HCT116 (cell line): ENCODE results near the gene POPDC2. TPM values are rescaled to one million over a fixed set of nuclear protein-coding genes. Genes with fewer than 3 reads are reported as not detected.

Experiments used
- ATAC-seq: fragments of 200-7000 bp; cut with Tn5 transposase; 2 replicates; pipeline ENCODE4 v1.9.1; 2020; ENCODE audit warnings: mild to moderate bottlenecking, moderate library complexity
- BruUV-seq: library from RNA; stranded (reverse); fragments of 400-500 nt; replicated peaks from 2 replicates; lab custom pipeline; 2021; lab: Mats Ljungman, UMichigan
- CTCF ChIA-PET: fragments of 300-600 bp; sonication (Branson Sonifier 250); formaldehyde crosslinking; loops from one replicate; lab custom pipeline; 2021; ENCODE audit warnings: antibody characterized with exemption; lab: Charles Lee
- POLR2A ChIA-PET: fragments of 300-600, 350-600 bp; sonication (Branson Sonifier 250); formaldehyde crosslinking; loops from one replicate; lab custom pipeline; 2021; ENCODE audit warnings: antibody characterized with exemption; lab: Charles Lee
- RAD21 ChIA-PET, 2 experiments: fragments of 300-600 bp; sonication (Branson Sonifier 250); formaldehyde crosslinking; loops; one replicate each; lab custom pipeline; 2023; ENCODE audit warnings: low total read pairs in 2 of 2; ENCODE audit not compliant: uncharacterized antibody in 2 of 2, unreplicated experiment in 2 of 2, low non-redundant PET in 1 of 2; lab: Charles Lee
- DNase-seq: peaks from one replicate; pipeline ENCODE4 v3.0.0-alpha.2; 2010; ENCODE audit warnings: low read depth, low spot score
- H2AFZ ChIP-seq: fragments of 200-600 bp; shearing (Covaris generic), sonication (generic); 2 replicates; pipeline ENCODE4 v1.6.1; 2017; ENCODE audit warnings: low read depth, mixed run types, mixed read lengths, antibody characterized with exemption, low read length; ENCODE audit not compliant: poor library complexity, severe bottlenecking
- H3K27ac ChIP-seq: 2 replicates; pipeline ENCODE4 v1.5.1; 2012; ENCODE audit warnings: low read depth, low read length
- H3K27me3 ChIP-seq: fragments of 200-600 bp; sonication (generic); 2 replicates; pipeline ENCODE4 v1.6.1; 2016; ENCODE audit warnings: mixed run types, low read length, mixed read lengths; ENCODE audit not compliant: insufficient read depth
- H3K36me3 ChIP-seq, 2 experiments: fragments of 200-500 bp in 1 of 2; fragments of 200-600 bp in 1 of 2; sonication (Bioruptor generic) in 1 of 2; sonication (generic) in 1 of 2; 2 replicates each; pipeline versions ENCODE4 v1.5.1 to v1.6.1; 2014 to 2016; ENCODE audit warnings: low read length in 2 of 2, inconsistent platforms in 1 of 2, mixed read lengths in 1 of 2, mixed run types in 1 of 2; ENCODE audit not compliant: insufficient read depth in 2 of 2, control insufficient read depth in 1 of 2
- H3K4me1 ChIP-seq, 2 experiments: fragments of 200-600 bp in 1 of 2; sonication (generic) in 1 of 2; 2 replicates each; pipeline versions ENCODE4 v1.5.1 to v1.6.1; 2012 to 2017; ENCODE audit warnings: low read length in 2 of 2, inconsistent platforms in 1 of 2, mild to moderate bottlenecking in 1 of 2, mixed read lengths in 1 of 2, mixed run types in 1 of 2, moderate library complexity in 1 of 2; ENCODE audit not compliant: insufficient read depth in 2 of 2, control insufficient read depth in 1 of 2
- H3K4me2 ChIP-seq: fragments of 200-600 bp; sonication (generic); 2 replicates; pipeline ENCODE4 v1.6.1; 2017; ENCODE audit warnings: mixed run types, low read length, mixed read lengths
- H3K4me3 ChIP-seq, 2 experiments: fragments of 200-600 bp in 1 of 2; sonication (generic) in 1 of 2; replicated peaks in 1 of 2; 2 replicates each; pipeline ENCODE4 v1.5.1; 2011 to 2016; ENCODE audit warnings: low read length in 2 of 2, control low read depth in 1 of 2, low read depth in 1 of 2, mild to moderate bottlenecking in 1 of 2, mixed read lengths in 1 of 2, mixed run types in 1 of 2
- H3K79me2 ChIP-seq: fragments of 200-600 bp; sonication (generic); 2 replicates; pipeline ENCODE4 v1.6.1; 2017; ENCODE audit warnings: mild to moderate bottlenecking, mixed run types, low read length, moderate library complexity, mixed read lengths; ENCODE audit not compliant: insufficient read depth
- H3K9ac ChIP-seq: fragments of 200-600 bp; sonication (generic); 2 replicates; pipeline ENCODE4 v1.6.1; 2016; ENCODE audit warnings: low read length, mixed read lengths
- H3K9me2 ChIP-seq: fragments of 200-600 bp; sonication (generic), shearing (Covaris generic); 2 replicates; pipeline ENCODE4 v1.6.1; 2017; ENCODE audit warnings: mixed run types, mild to moderate bottlenecking, moderate library complexity; ENCODE audit not compliant: insufficient read depth
- H3K9me3 ChIP-seq, 2 experiments: fragments of 200-500 bp in 1 of 2; fragments of 200-600 bp in 1 of 2; sonication (Bioruptor generic) in 1 of 2; sonication (generic) in 1 of 2; 2 replicates each; pipeline ENCODE4 v1.6.1; 2014 to 2017; ENCODE audit warnings: low read length in 2 of 2, mixed read lengths in 2 of 2, inconsistent platforms in 1 of 2, low read depth in 1 of 2, mild to moderate bottlenecking in 1 of 2, mixed run types in 1 of 2, moderate library complexity in 1 of 2; ENCODE audit not compliant: control insufficient read depth in 1 of 2, insufficient read depth in 1 of 2
- H4K20me1 ChIP-seq: fragments of 200-600 bp; sonication (generic), shearing (Covaris generic); 2 replicates; pipeline ENCODE4 v1.6.1; 2017; ENCODE audit warnings: mixed run types, mild to moderate bottlenecking, moderate library complexity; ENCODE audit not compliant: insufficient read depth
- ATF3 ChIP-seq: IDR thresholded peaks from 2 replicates; pipeline ENCODE4 v1.6.1; 2012
- CBX3 ChIP-seq: IDR thresholded peaks from 2 replicates; pipeline ENCODE4 v1.6.1; 2012; ENCODE audit warnings: low read depth
- CEBPB ChIP-seq: IDR thresholded peaks from 2 replicates; pipeline ENCODE4 v1.6.1; 2012; ENCODE audit warnings: low read depth
- ELF1 ChIP-seq: IDR thresholded peaks from 2 replicates; pipeline ENCODE4 v1.6.1; 2012; ENCODE audit warnings: low read depth, borderline replicate concordance
- EZH2 ChIP-seq: fragments of 200-600 bp; sonication (generic); IDR thresholded peaks from 2 replicates; pipeline ENCODE4 v1.6.1; 2017; ENCODE audit warnings: antibody characterized with exemption, mixed run types
- FOSL1 ChIP-seq: IDR thresholded peaks from 2 replicates; pipeline ENCODE4 v1.6.1; 2012; ENCODE audit warnings: low read depth
- JUND ChIP-seq: IDR thresholded peaks from 2 replicates; pipeline ENCODE4 v1.6.1; 2012
- POLR2A ChIP-seq: IDR thresholded peaks from 2 replicates; pipeline ENCODE4 v1.7.0; 2011; ENCODE audit warnings: borderline replicate concordance; ENCODE audit not compliant: insufficient read depth, insufficient read length; ENCODE audit errors: extremely low read depth
- POLR2AphosphoS5 ChIP-seq: IDR thresholded peaks from 2 replicates; pipeline ENCODE4 v1.6.1; 2011; ENCODE audit warnings: mild to moderate bottlenecking, low read depth, low read length, moderate library complexity
- RAD21 ChIP-seq: IDR thresholded peaks from 2 replicates; pipeline ENCODE4 v1.6.1; 2012; ENCODE audit warnings: low read depth, mild to moderate bottlenecking
- SIN3A ChIP-seq: IDR thresholded peaks from 2 replicates; pipeline ENCODE4 v1.6.1; 2012; ENCODE audit warnings: low read depth
- YY1 ChIP-seq: IDR thresholded peaks from 2 replicates; pipeline ENCODE4 v1.6.1; 2011; ENCODE audit warnings: low read length, low read depth, moderate library complexity, mild to moderate bottlenecking; ENCODE audit not compliant: insufficient replicate concordance; ENCODE audit errors: extremely low read depth
- ZFX ChIP-seq: fragments of 450-650 bp; IDR thresholded peaks from 2 replicates; pipeline ENCODE4 v1.6.1; 2017
- ZNF274 ChIP-seq: fragments of 200-500 bp; sonication (Bioruptor generic); IDR thresholded peaks from 2 replicates; pipeline ENCODE4 v1.6.1; 2014; ENCODE audit warnings: mild to moderate bottlenecking, low read depth, low read length, inconsistent platforms
- intact Hi-C: fragments of 100-400 bp; cut with micrococcal nuclease; formaldehyde crosslinking; loops from 2 replicates; pipeline ENCODE4 v1.10.0; 2022
- total RNA-seq: library from RNA; stranded (reverse); gene quantifications from one replicate; pipeline ENCODE4 v1.2.1, GENCODE V29; 2021; ENCODE audit not compliant: unreplicated experiment
- TF ChIP-seq, protein P1 (sequence below): IDR thresholded peaks from 2 replicates; pipeline ENCODE4 v1.6.1; 2011; ENCODE audit warnings: mild to moderate bottlenecking, low read length, moderate library complexity; ENCODE audit not compliant: insufficient replicate concordance; ENCODE audit errors: extremely low read depth

The POPDC2 gene
- total RNA-seq, 1 experiment from 2014 or later, result 1.6 TPM

DNA sequence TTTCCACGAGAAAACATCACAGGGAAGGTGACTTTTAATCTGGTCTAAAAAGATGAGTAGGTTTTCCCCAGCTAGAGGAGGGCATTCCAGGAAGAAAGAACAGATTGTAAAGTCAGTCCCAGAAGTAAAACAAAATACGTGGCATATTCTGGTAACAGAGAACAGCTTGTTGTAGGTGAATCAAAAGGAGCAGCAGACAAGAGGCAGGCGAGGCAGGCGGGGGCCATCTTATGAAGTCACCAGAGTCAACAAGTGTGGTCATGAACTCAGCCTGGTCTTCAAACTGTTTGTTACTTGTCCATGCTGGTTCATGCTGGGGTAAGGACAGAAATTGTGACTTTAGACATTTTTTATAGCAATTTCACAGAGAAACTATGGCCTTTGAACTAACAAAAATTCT lies 4.0 kb upstream of the POPDC2 start:
- TF ChIP-seq ZFX (no peak), ATF3 (no peak), POLR2AphosphoS5 (no peak), POLR2A (no peak), ELF1 (no peak), ZNF274 (no peak), SIN3A (no peak), JUND (no peak), CBX3 (no peak), YY1 (no peak), CEBPB (no peak), FOSL1 (no peak), RAD21 (no peak), EZH2 (no peak)
- TF ChIP-seq, protein P1, sequence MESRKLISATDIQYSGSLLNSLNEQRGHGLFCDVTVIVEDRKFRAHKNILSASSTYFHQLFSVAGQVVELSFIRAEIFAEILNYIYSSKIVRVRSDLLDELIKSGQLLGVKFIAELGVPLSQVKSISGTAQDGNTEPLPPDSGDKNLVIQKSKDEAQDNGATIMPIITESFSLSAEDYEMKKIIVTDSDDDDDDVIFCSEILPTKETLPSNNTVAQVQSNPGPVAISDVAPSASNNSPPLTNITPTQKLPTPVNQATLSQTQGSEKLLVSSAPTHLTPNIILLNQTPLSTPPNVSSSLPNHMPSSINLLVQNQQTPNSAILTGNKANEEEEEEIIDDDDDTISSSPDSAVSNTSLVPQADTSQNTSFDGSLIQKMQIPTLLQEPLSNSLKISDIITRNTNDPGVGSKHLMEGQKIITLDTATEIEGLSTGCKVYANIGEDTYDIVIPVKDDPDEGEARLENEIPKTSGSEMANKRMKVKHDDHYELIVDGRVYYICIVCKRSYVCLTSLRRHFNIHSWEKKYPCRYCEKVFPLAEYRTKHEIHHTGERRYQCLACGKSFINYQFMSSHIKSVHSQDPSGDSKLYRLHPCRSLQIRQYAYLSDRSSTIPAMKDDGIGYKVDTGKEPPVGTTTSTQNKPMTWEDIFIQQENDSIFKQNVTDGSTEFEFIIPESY, result no peak
- DNase-seq, result no peak
- intact Hi-C loops, result no loop called here
- ChIA-PET RAD21 (no interaction called here), CTCF (interaction anchor here (1.0 kb wide), 1 partner anchor 12 kb away, joined by 8 read pairs; the partner anchor contains the start of gene COX17), POLR2A (no interaction called here)
- no peak overlapping the region for H2AFZ ChIP-seq
- no peak overlapping the region for H3K9ac ChIP-seq
- H3K9me3 ChIP-seq, result no peaks in the 10 kb centered on the region
- BruUV-seq, result no TSS peak
- no peaks in the 10 kb centered on the region for H4K20me1 ChIP-seq
- H3K36me3 ChIP-seq, result no peaks in the 10 kb centered on the region
- H3K79me2 ChIP-seq, result no peaks in the 10 kb centered on the region
- no peak for ATAC-seq
- H3K4me1 ChIP-seq, result 0 out of 4 replicates have a peak, but pooled peaks cover 0 to 4% of the 10 kb centered on the region in 2 experiments
- no peaks in the 10 kb centered on the region for H3K27me3 ChIP-seq
- H3K9me2 ChIP-seq, result no peaks in the 10 kb centered on the region
- no peak overlapping the region for H3K4me2 ChIP-seq
- H3K27ac ChIP-seq, result no peak overlapping the region
- H3K4me3 ChIP-seq, result no peak overlapping the region
